Esophagus muscularis mucosa (tissue), 4 donors: ENCODE measurements around the gene QRICH2. TPM values are rescaled to one million over a fixed set of nuclear protein-coding genes. Genes with fewer than 3 reads are reported as not detected.
"Not testable (repeated sequence)": the region's sequence is repeated elsewhere in the genome, so short reads cannot be mapped to it uniquely, and the experiment has no call there.

Experiments
- DNase-seq: peaks from one replicate; pipeline ENCODE4 v3.0.0-alpha.2; 2017; ENCODE audit errors: extremely low spot score
- H3K27ac ChIP-seq, 4 donors: fragments of 200-600 bp; sonication (generic); replicated peaks in 1 of 4; 1 replicate in 3 of 4; 2 replicates in 1 of 4; pipeline ENCODE4 v1.5.1; 2016 to 2019; ENCODE audit warnings: mild to moderate bottlenecking in 1 of 4
- H3K27me3 ChIP-seq, 4 donors: fragments of 200-600 bp; sonication (generic); one replicate each; pipeline versions ENCODE4 v1.5.1 to v1.6.0; 2016 to 2019
- H3K36me3 ChIP-seq, 4 donors: fragments of 200-600 bp; sonication (generic); one replicate each; pipeline ENCODE4 v1.5.1; 2016 to 2019
- H3K4me1 ChIP-seq, 4 donors: fragments of 200-600 bp; sonication (generic); one replicate each; pipeline ENCODE4 v1.5.1; 2016 to 2019
- H3K4me3 ChIP-seq, 4 donors: fragments of 200-600 bp; sonication (generic); 1 replicate in 2 of 4; 2 replicates in 2 of 4; pipeline ENCODE4 v1.5.1; 2016 to 2019; ENCODE audit warnings: mild to moderate bottlenecking in 4 of 4, moderate library complexity in 1 of 4
- H3K9me3 ChIP-seq, 4 donors: fragments of 200-600 bp; sonication (generic); 1 replicate in 3 of 4; 2 replicates in 1 of 4; pipeline ENCODE4 v1.5.1; 2016 to 2019
- EP300 ChIP-seq: sonication (generic); formaldehyde crosslinking; IDR thresholded peaks from one replicate; pipeline ENCODE4 v1.6.1; 2017; ENCODE audit warnings: antibody characterized with exemption
- POLR2A ChIP-seq: fragments of 450-650 bp; IDR thresholded peaks from one replicate; pipeline ENCODE4 v1.6.1; 2017; ENCODE audit warnings: antibody characterized with exemption, moderate library complexity, mild to moderate bottlenecking, low read depth
- POLR2AphosphoS5 ChIP-seq, 2 donors: sonication (generic); formaldehyde crosslinking; IDR thresholded peaks; one replicate each; pipeline ENCODE4 v1.6.1; 2017; ENCODE audit warnings: antibody characterized with exemption in 2 of 2
- WGBS: methylation state at CpG from one replicate; pipeline ENCODE4 v1.1.5; 2018; 5-methylcytosine and 5-hydroxymethylcytosine counted together
- intact Hi-C: fragments of 100-400 bp; cut with DNase I; formaldehyde crosslinking; loops from one replicate; pipeline ENCODE4 v1.15.1; 2023
- total RNA-seq, 4 donors: library from RNA; depleted of rRNA; stranded (reverse); fragments of >200 nt; gene quantifications; one replicate each; pipeline versions ENCODE4 v1.1.0 to v1.2.1, GENCODE V29; 2016
- TF ChIP-seq, protein P1 (sequence below), 3 experiments: fragments of 200-600 bp in 2 of 3; fragments of 450-650 bp in 1 of 3; sonication (generic) in 2 of 3; IDR thresholded peaks; one replicate each; pipeline ENCODE4 v1.5.1; 2017 to 2019; ENCODE audit warnings: antibody characterized with exemption in 3 of 3, mild to moderate bottlenecking in 2 of 3, moderate library complexity in 1 of 3

Gene QRICH2
- total RNA-seq, 4 donors from 2014 or later = 1.7 to 2.6 (median 2.1) TPM

DNA sequence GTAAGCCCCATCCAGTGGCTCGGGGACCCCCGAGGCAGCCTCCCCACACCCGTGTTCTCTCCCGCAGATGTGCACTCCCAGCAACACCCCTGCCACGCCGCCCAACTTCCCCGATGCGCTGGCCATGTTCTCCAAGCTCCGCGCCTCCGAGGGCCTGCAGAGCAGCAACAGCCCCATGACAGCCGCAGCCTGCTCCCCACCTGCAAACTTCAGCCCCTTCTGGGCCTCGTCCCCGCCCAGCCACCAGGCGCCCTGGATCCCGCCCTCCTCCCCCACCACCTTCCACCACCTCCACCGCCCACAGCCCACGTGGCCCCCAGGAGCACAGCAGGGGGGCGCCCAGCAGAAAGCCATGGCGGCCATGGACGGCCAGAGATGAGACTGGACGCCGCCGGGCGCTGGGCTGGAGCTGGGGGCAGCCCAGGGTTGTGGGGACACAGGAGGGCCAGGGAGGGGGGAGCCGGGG lies 37.9 kb downstream of the QRICH2 start:
- H3K27me3 ChIP-seq = no peaks in the 10 kb centered on the region
- TF ChIP-seq, protein P1, sequence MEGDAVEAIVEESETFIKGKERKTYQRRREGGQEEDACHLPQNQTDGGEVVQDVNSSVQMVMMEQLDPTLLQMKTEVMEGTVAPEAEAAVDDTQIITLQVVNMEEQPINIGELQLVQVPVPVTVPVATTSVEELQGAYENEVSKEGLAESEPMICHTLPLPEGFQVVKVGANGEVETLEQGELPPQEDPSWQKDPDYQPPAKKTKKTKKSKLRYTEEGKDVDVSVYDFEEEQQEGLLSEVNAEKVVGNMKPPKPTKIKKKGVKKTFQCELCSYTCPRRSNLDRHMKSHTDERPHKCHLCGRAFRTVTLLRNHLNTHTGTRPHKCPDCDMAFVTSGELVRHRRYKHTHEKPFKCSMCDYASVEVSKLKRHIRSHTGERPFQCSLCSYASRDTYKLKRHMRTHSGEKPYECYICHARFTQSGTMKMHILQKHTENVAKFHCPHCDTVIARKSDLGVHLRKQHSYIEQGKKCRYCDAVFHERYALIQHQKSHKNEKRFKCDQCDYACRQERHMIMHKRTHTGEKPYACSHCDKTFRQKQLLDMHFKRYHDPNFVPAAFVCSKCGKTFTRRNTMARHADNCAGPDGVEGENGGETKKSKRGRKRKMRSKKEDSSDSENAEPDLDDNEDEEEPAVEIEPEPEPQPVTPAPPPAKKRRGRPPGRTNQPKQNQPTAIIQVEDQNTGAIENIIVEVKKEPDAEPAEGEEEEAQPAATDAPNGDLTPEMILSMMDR (IDR thresholded peaks at IDR 0.05) = no peak
- TF ChIP-seq POLR2A (no peak), EP300 (no peak), POLR2AphosphoS5 (IDR thresholded peaks at IDR 0.05) (no peak)
- no peak overlapping the region for H3K27ac ChIP-seq
- H3K36me3 ChIP-seq = peaks cover 0 to 26% (median 23%) of the 10 kb centered on the region in 4 donors
- intact Hi-C loops = loop anchor here (5.0 kb wide), 1 partner anchor 33 kb away; no protein-coding TSS in a partner anchor
- WGBS = 90% methylated on average over 25 of the region's 26 CpGs
- H3K4me1 ChIP-seq = peaks cover 61 to 85% (median 77%) of the 10 kb centered on the region in 4 donors
- H3K4me3 ChIP-seq = no peak overlapping the region
- no peak for DNase-seq
- no peaks in the 10 kb centered on the region for H3K9me3 ChIP-seq

DNA sequence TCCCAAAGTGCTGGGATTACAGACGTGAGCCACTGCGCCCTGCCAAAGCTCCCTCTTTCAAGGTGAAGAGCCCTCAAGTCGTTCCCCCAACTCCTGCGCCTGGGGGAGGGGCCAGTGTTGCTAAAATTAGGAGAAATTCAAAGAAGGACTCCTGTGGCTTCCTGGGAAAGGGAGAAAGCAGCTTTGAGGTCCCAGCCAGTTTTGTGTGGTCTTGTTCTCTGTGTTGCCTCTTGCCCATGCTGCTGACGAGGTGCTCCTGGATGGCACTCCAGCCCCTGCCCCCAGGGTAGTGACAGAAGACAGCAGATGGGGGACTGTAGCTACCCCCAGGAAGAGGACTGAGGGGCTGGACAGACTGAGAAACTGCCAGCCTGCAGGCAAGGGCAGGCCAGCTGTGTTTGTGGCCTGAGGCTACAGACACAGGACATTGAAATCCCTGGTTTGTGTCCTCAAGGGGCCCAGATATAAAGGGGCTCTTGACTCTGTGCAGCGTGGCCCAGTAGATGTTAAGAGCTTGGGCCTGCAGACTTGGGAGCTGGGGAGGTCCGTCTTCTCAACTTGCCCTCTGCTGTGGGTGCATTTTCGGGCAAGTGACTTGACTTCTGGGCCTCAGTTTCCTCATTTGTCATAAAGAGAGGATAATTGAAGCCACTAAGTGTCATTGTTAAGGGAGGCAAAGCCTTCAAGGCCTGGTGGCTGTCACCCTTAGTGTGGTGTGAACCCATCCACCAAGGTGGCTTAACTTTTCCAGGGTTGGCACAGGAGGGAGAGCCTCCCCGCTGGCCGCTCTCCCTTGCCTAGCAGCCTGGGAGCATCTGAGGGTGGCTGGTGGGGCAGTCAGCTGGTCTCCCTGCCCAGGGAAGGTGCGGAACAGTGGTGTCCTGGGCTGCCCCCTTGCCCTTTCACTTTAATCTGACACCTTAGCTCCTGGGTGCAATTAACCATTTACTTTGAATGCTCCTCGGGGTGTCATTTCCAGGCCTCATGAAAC lies 38.8 kb downstream of the QRICH2 start:
- intact Hi-C loops = no loop called here
- DNase-seq = no peak
- H3K9me3 ChIP-seq = no peaks in the 10 kb centered on the region
- no peak overlapping the region for H3K4me3 ChIP-seq
- no peaks in the 10 kb centered on the region for H3K27me3 ChIP-seq
- H3K36me3 ChIP-seq = peaks cover 0 to 26% (median 23%) of the 10 kb centered on the region in 4 donors
- peak overlapping the region in 3 of 4 donors; percentile 91 to 96 (median 93) for H3K27ac ChIP-seq
- peaks cover 64 to 85% (median 81%) of the 10 kb centered on the region in 4 donors for H3K4me1 ChIP-seq
- TF ChIP-seq POLR2A (no peak), EP300 (no peak), POLR2AphosphoS5 (IDR thresholded peaks at IDR 0.05) (no peak)
- TF ChIP-seq, protein P1 (IDR thresholded peaks at IDR 0.05) = no peak
- 66% methylated on average over 12 of the region's 12 CpGs for WGBS

DNA sequence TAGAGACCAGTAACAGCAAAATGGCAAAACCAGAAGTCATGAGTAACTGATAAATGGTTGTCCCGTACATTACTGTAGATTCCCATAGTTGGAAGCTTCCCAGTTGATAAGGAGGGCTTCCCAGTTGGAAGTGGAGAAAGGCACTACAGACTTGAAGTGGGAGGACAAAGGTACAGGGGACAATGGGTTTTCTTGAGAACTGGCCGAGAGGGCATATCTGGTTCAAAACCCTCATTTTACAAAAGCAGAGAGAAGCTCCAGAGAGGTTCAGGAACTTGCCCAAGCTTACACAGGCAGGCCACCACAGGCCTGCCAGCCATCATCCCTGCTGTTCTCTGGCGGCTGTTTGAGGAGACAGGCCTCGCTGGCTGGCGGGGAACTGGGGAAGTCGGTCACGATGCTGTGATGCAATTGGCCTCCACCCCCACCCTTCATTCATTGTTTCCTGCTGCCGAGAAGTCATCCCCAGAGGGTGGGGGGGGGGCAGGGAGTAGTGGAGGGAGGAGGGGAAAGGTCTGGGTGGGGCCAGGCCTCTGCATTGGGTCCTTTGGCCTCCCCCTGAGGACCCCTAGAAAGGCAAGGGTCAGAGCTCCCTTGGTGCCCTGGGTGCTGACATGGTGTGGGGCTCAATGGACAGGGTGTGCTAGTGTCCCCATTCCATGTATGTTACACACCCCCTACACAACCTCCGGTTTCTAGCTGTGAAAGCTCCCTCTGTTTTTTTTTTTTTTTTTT lies 39.9 kb downstream of the QRICH2 start:
- Histone ChIP-seq H3K4me3 (peak overlapping the region in 2 of 4 donors; percentile 5 to 10), H3K36me3 (peaks cover 0 to 26% (median 23%) of the 10 kb centered on the region in 4 donors), H3K9me3 (no peaks in the 10 kb centered on the region), H3K27me3 (no peaks in the 10 kb centered on the region), H3K4me1 (peaks cover 65 to 82% (median 76%) of the 10 kb centered on the region in 4 donors), H3K27ac (peak overlapping the region; percentile 11 to 96 (median 92))
- DNase-seq = peak; percentile 96
- intact Hi-C loops = no loop called here
- TF ChIP-seq POLR2AphosphoS5 (IDR thresholded peaks at IDR 0.05) = peak; percentile 81 to 86
- TF ChIP-seq, protein P1 (IDR thresholded peaks at IDR 0.05) = no peak
- TF ChIP-seq EP300 = no peak
- TF ChIP-seq POLR2A = peak; percentile 17
- WGBS = 44% methylated on average over 8 of the region's 9 CpGs

DNA sequence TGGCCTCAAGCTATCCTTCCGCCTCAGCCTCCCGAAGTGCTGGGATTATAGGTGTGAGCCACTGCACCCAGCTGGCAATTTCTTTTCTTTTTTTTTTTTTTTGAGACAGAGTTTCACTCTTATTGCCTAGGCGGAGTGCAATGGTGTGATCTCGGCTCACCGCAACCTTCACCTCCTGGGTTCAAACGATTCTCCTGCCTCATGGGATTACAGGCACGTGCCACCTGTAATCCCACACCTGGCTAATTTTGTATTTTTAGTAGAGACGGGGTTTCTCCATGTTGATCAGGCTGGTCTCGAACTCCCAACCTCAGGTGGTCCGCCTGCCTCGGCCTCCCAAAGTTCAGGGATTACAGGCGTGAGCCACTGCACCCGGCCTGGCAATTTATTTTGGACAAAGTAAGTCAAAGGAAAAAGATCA lies 40.5 kb downstream of the QRICH2 start:
- DNase-seq, H3K9me3 ChIP-seq, intact Hi-C loops, H3K27me3 ChIP-seq: not testable (repeated sequence)
- peaks cover 0 to 26% (median 23%) of the 10 kb centered on the region in 4 donors for H3K36me3 ChIP-seq
- WGBS = 89% methylated on average over 13 of the region's 13 CpGs
- H3K27ac ChIP-seq = peak overlapping the region; percentile 91 to 96 (median 94)
- H3K4me3 ChIP-seq = peak overlapping the region in 2 of 4 donors; percentile 5 to 98
- peaks cover 70 to 83% (median 74%) of the 10 kb centered on the region in 4 donors for H3K4me1 ChIP-seq
